Fibroblast of mammary gland (primary cell): Measurements from ENCODE around the gene ZBTB21.

Source experiments
- DNase-seq: peaks from one replicate; pipeline ENCODE4 v3.0.0-alpha.2; 2010; ENCODE audit warnings: low read depth
- H3K4me3 ChIP-seq: 2 replicates; pipeline ENCODE4 v1.5.1; 2011; ENCODE audit warnings: low read depth, mild to moderate bottlenecking, low read length, moderate library complexity; ENCODE audit not compliant: control insufficient read depth
- CTCF ChIP-seq: conservative IDR thresholded peaks from 2 replicates; pipeline ENCODE4 v1.5.1; 2011; ENCODE audit warnings: low read depth, low read length, inconsistent platforms; ENCODE audit not compliant: control insufficient read depth, insufficient read depth

The ZBTB21 gene

GRCh38 chr21:41977034-41977950, 32.9 kb downstream of the ZBTB21 start:
- no peak overlapping the region for H3K4me3 ChIP-seq
- DNase-seq: no peak
- no peak for TF ChIP-seq CTCF

- H3K4me3 ChIP-seq: no peak overlapping the region
- TF ChIP-seq CTCF: no peak
- DNase-seq: no peak
These were observed 33.5 kb downstream of the ZBTB21 start for GRCh38 chr21:41976611-41977010.

DNA sequence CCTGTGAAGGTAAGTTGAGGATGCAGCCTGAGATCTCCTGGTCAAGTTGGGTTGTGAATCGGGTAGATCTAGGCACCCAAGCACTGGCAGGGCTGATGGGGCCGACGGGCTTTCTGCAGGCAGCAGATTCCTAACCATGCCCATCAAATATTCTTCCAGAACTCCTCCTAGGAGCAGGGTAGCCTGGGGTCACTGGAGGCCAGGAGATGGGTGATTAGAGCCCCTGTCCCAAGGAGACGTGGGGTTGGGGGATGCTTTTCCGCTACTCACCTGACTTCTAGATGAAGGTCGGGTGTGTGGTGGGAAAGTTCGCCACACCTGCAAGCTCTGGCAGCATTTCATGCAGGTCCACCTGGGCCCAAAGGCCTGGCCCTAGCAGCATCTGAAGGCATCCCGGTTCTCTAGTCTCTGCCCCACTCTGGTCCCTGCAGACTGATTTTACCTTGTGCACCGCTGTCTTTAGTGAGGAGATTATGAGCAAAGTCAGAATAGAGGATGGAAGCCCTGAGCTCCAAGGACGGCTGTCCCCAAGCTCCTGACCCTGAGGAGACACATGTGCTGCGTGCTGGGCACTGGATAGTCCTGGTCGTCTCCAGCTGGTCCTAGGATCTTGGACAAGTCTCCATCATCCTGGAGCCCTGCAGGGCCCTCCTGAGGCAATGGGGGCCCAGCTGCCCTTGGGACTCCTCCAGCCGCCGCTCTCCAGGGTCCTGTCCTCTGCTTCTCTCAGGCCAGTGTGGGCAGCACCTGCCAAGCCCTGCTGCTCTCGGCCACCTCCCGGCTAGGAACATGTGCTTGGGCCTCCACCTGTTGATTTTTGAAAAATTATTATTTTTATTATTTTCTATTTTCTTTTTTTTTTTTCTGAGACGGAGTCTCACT, 34.5 kb downstream of the ZBTB21 start:
- no peak for TF ChIP-seq CTCF
- H3K4me3 ChIP-seq: no peak overlapping the region
- DNase-seq: no peak

GRCh38 chr21:41974752-41975053, 35.5 kb downstream of the ZBTB21 start:
- no peak overlapping the region for H3K4me3 ChIP-seq
- no peak for DNase-seq
- TF ChIP-seq CTCF: no peak

DNA sequence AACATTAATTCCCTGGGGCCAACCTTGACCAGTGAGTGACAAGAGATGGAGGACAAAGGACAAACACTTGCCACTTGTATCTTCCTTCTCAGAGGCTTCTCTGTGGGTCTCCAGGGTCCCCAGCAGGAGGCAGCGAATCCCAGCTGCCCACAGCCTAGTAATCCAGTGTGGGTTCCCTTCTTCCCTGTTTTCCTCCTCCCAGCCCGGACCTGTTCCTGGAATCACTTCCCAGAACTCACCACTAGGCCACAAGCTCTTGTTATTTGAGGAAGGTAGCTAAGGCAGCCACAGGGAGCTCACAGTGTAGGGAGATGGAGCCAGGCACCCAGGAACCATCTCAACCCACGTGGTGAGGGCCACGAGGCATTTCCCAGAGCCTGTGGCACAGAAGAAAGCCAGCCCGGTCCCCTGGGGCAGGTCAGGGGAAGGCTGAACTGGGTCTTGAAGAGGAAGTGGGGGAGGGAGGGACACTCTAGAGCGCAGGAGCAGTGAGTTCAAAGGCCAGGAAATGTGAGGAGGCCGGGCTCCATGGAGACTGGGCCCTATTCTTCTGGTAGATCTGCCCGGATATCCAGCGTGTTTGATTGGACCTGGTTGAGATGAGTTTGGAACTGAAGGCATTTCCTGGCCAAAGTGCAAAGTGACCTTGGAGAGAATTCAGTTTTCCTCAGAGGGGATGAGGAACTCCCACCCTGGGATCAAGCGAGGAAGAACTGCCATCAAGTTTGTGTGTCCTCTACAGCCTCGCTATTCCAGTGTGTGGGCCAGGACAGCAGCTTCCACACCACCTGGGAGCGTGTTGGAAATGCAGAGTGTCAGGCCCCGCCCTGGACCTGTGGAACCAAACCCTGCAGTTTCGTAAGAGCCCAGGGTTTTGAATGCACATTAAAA, 36.1 kb downstream of the ZBTB21 start:
- TF ChIP-seq CTCF: peak; percentile 29
- H3K4me3 ChIP-seq: no peak overlapping the region
- peak; percentile 38 for DNase-seq

DNA sequence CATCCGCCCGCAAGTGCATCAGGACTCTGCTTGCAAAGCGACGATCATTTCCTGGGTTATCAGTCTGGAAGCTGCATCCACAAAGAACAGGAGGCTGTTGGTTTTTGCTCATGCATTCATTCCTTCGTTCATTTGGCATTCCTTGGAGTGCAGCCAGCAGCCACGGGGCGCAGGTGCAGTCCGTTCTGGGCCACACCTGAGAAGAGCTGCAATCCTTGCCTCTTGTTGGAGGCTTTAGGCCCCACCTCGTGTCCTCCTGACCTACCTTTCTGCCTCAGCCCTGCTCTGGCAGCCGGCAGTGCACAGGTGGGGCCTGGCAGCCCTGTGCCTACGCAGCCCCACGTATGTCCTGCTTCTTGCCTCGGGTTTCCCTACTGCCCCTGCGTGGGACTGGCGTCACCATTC, 36.7 kb downstream of the ZBTB21 start:
- no peak for TF ChIP-seq CTCF
- H3K4me3 ChIP-seq: no peak overlapping the region
- DNase-seq: no peak
